Body of pancreas (tissue), 4 donors: ENCODE results near the gene FBLN2.

ENCODE experiments used
- CTCF ChIP-seq, 7 experiments: fragments of 450-650 bp in 4 of 7; fragments of 200-600 bp in 3 of 7; sonication (generic) in 3 of 7; IDR thresholded peaks; one replicate each; pipeline ENCODE4 v1.5.1; 2016 to 2019; ENCODE audit warnings: antibody characterized with exemption in 7 of 7
- POLR2A ChIP-seq, 3 donors: fragments of 450-650 bp; IDR thresholded peaks; one replicate each; pipeline ENCODE4 v1.6.1; 2016; ENCODE audit warnings: antibody characterized with exemption in 3 of 3, mild to moderate bottlenecking in 2 of 3

GRCh38 chr3:13572926-13573623 is 24.1 kb downstream of the FBLN2 start:
- TF ChIP-seq CTCF (IDR thresholded peaks at IDR 0.05) (no peak), POLR2A (IDR thresholded peaks at IDR 0.05) (no peak)
